HL-60 (cell line): ENCODE results near the gene IVL.

Experiments
- DNase-seq, 2 experiments: peaks; one replicate each; pipeline ENCODE4 v3.0.0-alpha.2; 2010 to 2020; ENCODE audit warnings: low read depth in 1 of 2, low spot score in 1 of 2
- H3K27ac ChIP-seq: fragments of 250-450 bp; sonication (Bioruptor Pico); replicated peaks from 2 replicates; pipeline ENCODE4 v1.5.1; 2020; ENCODE audit warnings: mild to moderate bottlenecking, moderate library complexity
- H3K27me3 ChIP-seq: fragments of 250-450 bp; sonication (Bioruptor Pico); 2 replicates; pipeline ENCODE4 v1.5.1; 2021; ENCODE audit warnings: mild to moderate bottlenecking, moderate library complexity; ENCODE audit not compliant: insufficient read depth, poor library complexity, severe bottlenecking
- H3K4me3 ChIP-seq: replicated peaks from 2 replicates; pipeline ENCODE4 v1.5.1; 2011; ENCODE audit warnings: mild to moderate bottlenecking, control low read depth, low read length; ENCODE audit not compliant: insufficient read depth
- GABPA ChIP-seq: IDR thresholded peaks from 2 replicates; pipeline ENCODE4 v1.6.1; 2012; ENCODE audit warnings: low read depth
- POLR2AphosphoS5 ChIP-seq: IDR thresholded peaks from 2 replicates; pipeline ENCODE4 v1.6.1; 2012; ENCODE audit warnings: low read depth
- REST ChIP-seq: IDR thresholded peaks from 2 replicates; pipeline ENCODE4 v1.6.1; 2012; ENCODE audit warnings: low read depth; ENCODE audit not compliant: insufficient replicate concordance
- SPI1 ChIP-seq: IDR thresholded peaks from 2 replicates; pipeline ENCODE4 v1.6.1; 2012; ENCODE audit warnings: low read depth, mild to moderate bottlenecking, borderline replicate concordance
- TF ChIP-seq, protein P1 (sequence below): IDR thresholded peaks from one replicate; pipeline ENCODE4 v1.5.1; 2011; ENCODE audit warnings: low read length, control low read depth, inconsistent platforms; ENCODE audit not compliant: insufficient read depth

The IVL gene

GRCh38 chr1:152861374-152861773, 47.0 kb upstream of the IVL start:
- H3K27ac ChIP-seq, result no peak overlapping the region
- H3K27me3 ChIP-seq, result peaks cover 5% of the 10 kb centered on the region
- TF ChIP-seq GABPA, result no peak
- TF ChIP-seq, protein P1, sequence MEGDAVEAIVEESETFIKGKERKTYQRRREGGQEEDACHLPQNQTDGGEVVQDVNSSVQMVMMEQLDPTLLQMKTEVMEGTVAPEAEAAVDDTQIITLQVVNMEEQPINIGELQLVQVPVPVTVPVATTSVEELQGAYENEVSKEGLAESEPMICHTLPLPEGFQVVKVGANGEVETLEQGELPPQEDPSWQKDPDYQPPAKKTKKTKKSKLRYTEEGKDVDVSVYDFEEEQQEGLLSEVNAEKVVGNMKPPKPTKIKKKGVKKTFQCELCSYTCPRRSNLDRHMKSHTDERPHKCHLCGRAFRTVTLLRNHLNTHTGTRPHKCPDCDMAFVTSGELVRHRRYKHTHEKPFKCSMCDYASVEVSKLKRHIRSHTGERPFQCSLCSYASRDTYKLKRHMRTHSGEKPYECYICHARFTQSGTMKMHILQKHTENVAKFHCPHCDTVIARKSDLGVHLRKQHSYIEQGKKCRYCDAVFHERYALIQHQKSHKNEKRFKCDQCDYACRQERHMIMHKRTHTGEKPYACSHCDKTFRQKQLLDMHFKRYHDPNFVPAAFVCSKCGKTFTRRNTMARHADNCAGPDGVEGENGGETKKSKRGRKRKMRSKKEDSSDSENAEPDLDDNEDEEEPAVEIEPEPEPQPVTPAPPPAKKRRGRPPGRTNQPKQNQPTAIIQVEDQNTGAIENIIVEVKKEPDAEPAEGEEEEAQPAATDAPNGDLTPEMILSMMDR, result no peak
- TF ChIP-seq POLR2AphosphoS5, result no peak
- no peak for TF ChIP-seq REST
- TF ChIP-seq SPI1, result no peak
- no peak overlapping the region for H3K4me3 ChIP-seq
- no peak for DNase-seq

DNA sequence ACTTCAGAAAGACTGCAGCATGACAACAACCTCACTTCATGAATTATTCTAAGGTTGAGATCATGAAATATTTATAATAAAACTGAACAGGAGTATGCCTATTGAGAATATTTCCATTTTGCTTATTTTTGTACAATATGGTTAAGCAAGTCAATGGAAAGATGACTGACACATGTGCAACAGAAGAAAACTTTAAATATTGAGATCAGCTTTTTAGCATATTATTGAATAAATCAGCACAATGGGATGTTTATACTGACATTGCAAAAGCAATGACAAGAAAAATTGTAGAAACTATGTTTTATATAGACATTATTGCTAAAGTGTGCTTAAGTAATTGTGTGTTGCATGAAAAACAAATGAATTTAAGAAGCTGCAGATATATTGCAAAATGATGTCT, 43.9 kb upstream of the IVL start:
- TF ChIP-seq POLR2AphosphoS5 (no peak), SPI1 (no peak), REST (no peak), GABPA (no peak)
- TF ChIP-seq, protein P1, result no peak
- Histone ChIP-seq H3K4me3 (no peak overlapping the region), H3K27me3 (peaks cover 5% of the 10 kb centered on the region), H3K27ac (no peak overlapping the region)
- no peak for DNase-seq

DNA sequence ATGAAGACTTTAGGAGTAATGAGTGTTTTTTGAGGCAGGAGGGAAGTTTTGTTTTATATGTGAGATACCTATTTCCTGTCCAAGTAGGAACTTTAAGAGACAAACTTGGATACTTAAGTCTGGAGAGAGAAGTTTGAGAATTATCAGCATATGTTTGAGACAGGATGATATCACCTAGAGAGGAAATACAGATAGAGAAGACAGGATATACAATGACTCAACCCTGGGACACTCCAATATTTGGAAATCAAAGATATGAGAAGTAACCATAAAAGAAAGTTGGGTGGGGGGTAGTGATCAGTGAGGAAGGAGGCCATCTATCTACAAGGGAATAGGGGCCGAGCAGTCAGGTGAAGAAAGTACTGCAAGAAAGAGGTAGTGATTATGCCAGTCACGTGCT, 42.0 kb upstream of the IVL start:
- TF ChIP-seq REST (no peak), SPI1 (no peak), GABPA (no peak), POLR2AphosphoS5 (no peak)
- TF ChIP-seq, protein P1, result no peak
- H3K27ac ChIP-seq, result no peak overlapping the region
- H3K4me3 ChIP-seq, result no peak overlapping the region
- peaks cover 5% of the 10 kb centered on the region for H3K27me3 ChIP-seq
- DNase-seq, result no peak
